ENCODE data around the gene BMPR1A.

Gene BMPR1A

GRCh38 chr10:86725980-86726676 is 30.3 kb upstream of the BMPR1A start:
- Histone ChIP-seq H2AK5ac (ENCODE audit: low read length) (no peak overlapping the region), H2BK120ac (ENCODE audit: low read depth, low read length) (no peak overlapping the region), H2BK5ac (ENCODE audit: low read length) (no peak overlapping the region), H3K4me3 (ENCODE audit: low read length) (no peak overlapping the region), H3K9ac (ENCODE audit: low read length) (no peak overlapping the region), H3K4me1 (ENCODE audit: control insufficient read depth, low read depth, low read length) (peaks cover 4% of the 10 kb centered on the region), H4K8ac (ENCODE audit: low read depth, low read length) (no peak overlapping the region), H4K5ac (ENCODE audit: low read length) (no peak overlapping the region), H3K27me3 (ENCODE audit: insufficient read depth, low read length, poor library complexity) (no peaks in the 10 kb centered on the region), H3K79me2 (ENCODE audit: control insufficient read depth, insufficient read depth, low read length) (no peaks in the 10 kb centered on the region), H3K18ac (ENCODE audit: low read length) (no peak overlapping the region), H3K56ac (ENCODE audit: low read length) (no peak overlapping the region), H3K23ac (ENCODE audit: low read length) (peak overlapping the region; percentile 45), H3K27ac (ENCODE audit: low read depth, low read length) (no peak overlapping the region), H3K36me3 (ENCODE audit: control insufficient read depth, insufficient read depth, low read length) (no peaks in the 10 kb centered on the region), H3K79me1 (ENCODE audit: low read length) (no peaks in the 10 kb centered on the region), H3K4ac (ENCODE audit: low read depth, low read length) (no peak overlapping the region), H3K4me2 (ENCODE audit: low read length) (no peak overlapping the region), H2BK15ac (replicated peaks; ENCODE audit: low read depth) (no peak overlapping the region)
- DNase-seq, result no peak
- WGBS (ENCODE audit: extremely low coverage, insufficient coverage, low lambda C conversion rate), result no CpG with 5 or more reads among the region's 14 CpGs

- Histone ChIP-seq H2BK120ac (ENCODE audit: low read depth, low read length) (no peak overlapping the region), H3K4ac (ENCODE audit: low read depth, low read length) (no peak overlapping the region), H3K4me1 (ENCODE audit: control insufficient read depth, low read depth, low read length) (peaks cover under 1% of the 10 kb centered on the region), H4K5ac (ENCODE audit: low read length) (no peak overlapping the region), H4K8ac (ENCODE audit: low read depth, low read length) (no peak overlapping the region), H3K18ac (ENCODE audit: low read length) (no peak overlapping the region), H2AK5ac (ENCODE audit: low read length) (no peak overlapping the region), H3K27me3 (ENCODE audit: insufficient read depth, low read length, poor library complexity) (no peaks in the 10 kb centered on the region), H3K9ac (ENCODE audit: low read length) (no peak overlapping the region), H3K4me3 (ENCODE audit: low read length) (no peak overlapping the region), H3K27ac (ENCODE audit: low read depth, low read length) (no peak overlapping the region), H3K4me2 (ENCODE audit: low read length) (no peak overlapping the region), H2BK15ac (replicated peaks; ENCODE audit: low read depth) (no peak overlapping the region), H3K79me1 (ENCODE audit: low read length) (no peaks in the 10 kb centered on the region), H2BK5ac (ENCODE audit: low read length) (no peak overlapping the region), H3K36me3 (ENCODE audit: control insufficient read depth, insufficient read depth, low read length) (no peaks in the 10 kb centered on the region), H3K56ac (ENCODE audit: low read length) (no peak overlapping the region), H3K79me2 (ENCODE audit: control insufficient read depth, insufficient read depth, low read length) (no peaks in the 10 kb centered on the region), H3K23ac (ENCODE audit: low read length) (no peak overlapping the region)
- WGBS (ENCODE audit: extremely low coverage, insufficient coverage, low lambda C conversion rate), result no CpG with 5 or more reads among the region's 1 CpG
- no peak for DNase-seq
These were observed 29.8 kb upstream of the BMPR1A start for GRCh38 chr10:86726677-86726999.

- Histone ChIP-seq H2BK5ac (ENCODE audit: low read length) (no peak overlapping the region), H4K8ac (ENCODE audit: low read depth, low read length) (no peak overlapping the region), H3K36me3 (ENCODE audit: control insufficient read depth, insufficient read depth, low read length) (no peaks in the 10 kb centered on the region), H4K5ac (ENCODE audit: low read length) (no peak overlapping the region), H3K18ac (ENCODE audit: low read length) (no peak overlapping the region), H2BK15ac (replicated peaks; ENCODE audit: low read depth) (no peak overlapping the region), H3K4ac (ENCODE audit: low read depth, low read length) (no peak overlapping the region), H3K27me3 (ENCODE audit: insufficient read depth, low read length, poor library complexity) (no peaks in the 10 kb centered on the region), H3K9ac (ENCODE audit: low read length) (no peak overlapping the region), H2BK120ac (ENCODE audit: low read depth, low read length) (no peak overlapping the region), H3K23ac (ENCODE audit: low read length) (no peak overlapping the region), H3K4me1 (ENCODE audit: control insufficient read depth, low read depth, low read length) (no peaks in the 10 kb centered on the region), H3K27ac (ENCODE audit: low read depth, low read length) (no peak overlapping the region), H3K4me2 (ENCODE audit: low read length) (no peak overlapping the region), H3K79me2 (ENCODE audit: control insufficient read depth, insufficient read depth, low read length) (no peaks in the 10 kb centered on the region), H3K56ac (ENCODE audit: low read length) (no peak overlapping the region), H3K4me3 (ENCODE audit: low read length) (no peak overlapping the region), H2AK5ac (ENCODE audit: low read length) (no peak overlapping the region), H3K79me1 (ENCODE audit: low read length) (no peaks in the 10 kb centered on the region)
- DNase-seq, result no peak
- WGBS (ENCODE audit: extremely low coverage, insufficient coverage, low lambda C conversion rate), result no CpG with 5 or more reads among the region's 6 CpGs
These were observed 28.9 kb upstream of the BMPR1A start for GRCh38 chr10:86727470-86727869.

GRCh38 chr10:86728056-86728455 is 28.4 kb upstream of the BMPR1A start:
- no peak overlapping the region for H3K4me2 ChIP-seq (ENCODE audit: low read length)
- no peak overlapping the region for H4K5ac ChIP-seq (ENCODE audit: low read length)
- H3K27me3 ChIP-seq (ENCODE audit: insufficient read depth, low read length, poor library complexity), result no peaks in the 10 kb centered on the region
- H3K27ac ChIP-seq (ENCODE audit: low read depth, low read length), result no peak overlapping the region
- no peak for DNase-seq
- no peaks in the 10 kb centered on the region for H3K4me1 ChIP-seq (ENCODE audit: control insufficient read depth, low read depth, low read length)
- no peaks in the 10 kb centered on the region for H3K79me1 ChIP-seq (ENCODE audit: low read length)
- no peak overlapping the region for H2BK120ac ChIP-seq (ENCODE audit: low read depth, low read length)
- no peak overlapping the region for H2BK15ac ChIP-seq (replicated peaks; ENCODE audit: low read depth)
- H3K4ac ChIP-seq (ENCODE audit: low read depth, low read length), result no peak overlapping the region
- no peak overlapping the region for H2BK5ac ChIP-seq (ENCODE audit: low read length)
- H3K18ac ChIP-seq (ENCODE audit: low read length), result no peak overlapping the region
- H3K36me3 ChIP-seq (ENCODE audit: control insufficient read depth, insufficient read depth, low read length), result no peaks in the 10 kb centered on the region
- WGBS (ENCODE audit: extremely low coverage, insufficient coverage, low lambda C conversion rate), result no CpG with 5 or more reads among the region's 3 CpGs
- no peak overlapping the region for H2AK5ac ChIP-seq (ENCODE audit: low read length)
- peak overlapping the region; percentile 60 for H3K56ac ChIP-seq (ENCODE audit: low read length)
- H3K79me2 ChIP-seq (ENCODE audit: control insufficient read depth, insufficient read depth, low read length), result no peaks in the 10 kb centered on the region
- no peak overlapping the region for H3K9ac ChIP-seq (ENCODE audit: low read length)
- no peak overlapping the region for H3K23ac ChIP-seq (ENCODE audit: low read length)
- H3K4me3 ChIP-seq (ENCODE audit: low read length), result no peak overlapping the region
- H4K8ac ChIP-seq (ENCODE audit: low read depth, low read length), result no peak overlapping the region

GRCh38 chr10:86729677-86730076 is 26.7 kb upstream of the BMPR1A start:
- Histone ChIP-seq H4K5ac (ENCODE audit: low read length) (no peak overlapping the region), H3K4me1 (ENCODE audit: control insufficient read depth, low read depth, low read length) (no peaks in the 10 kb centered on the region), H3K9ac (ENCODE audit: low read length) (no peak overlapping the region), H3K79me2 (ENCODE audit: control insufficient read depth, insufficient read depth, low read length) (no peaks in the 10 kb centered on the region), H4K8ac (ENCODE audit: low read depth, low read length) (no peak overlapping the region), H2AK5ac (ENCODE audit: low read length) (no peak overlapping the region), H3K56ac (ENCODE audit: low read length) (no peak overlapping the region), H3K27me3 (ENCODE audit: insufficient read depth, low read length, poor library complexity) (no peaks in the 10 kb centered on the region), H2BK5ac (ENCODE audit: low read length) (no peak overlapping the region), H2BK120ac (ENCODE audit: low read depth, low read length) (no peak overlapping the region), H3K23ac (ENCODE audit: low read length) (no peak overlapping the region), H3K36me3 (ENCODE audit: control insufficient read depth, insufficient read depth, low read length) (no peaks in the 10 kb centered on the region), H3K18ac (ENCODE audit: low read length) (no peak overlapping the region), H2BK15ac (replicated peaks; ENCODE audit: low read depth) (no peak overlapping the region), H3K4me2 (ENCODE audit: low read length) (no peak overlapping the region), H3K4ac (ENCODE audit: low read depth, low read length) (no peak overlapping the region), H3K27ac (ENCODE audit: low read depth, low read length) (no peak overlapping the region), H3K79me1 (ENCODE audit: low read length) (no peaks in the 10 kb centered on the region), H3K4me3 (ENCODE audit: low read length) (no peak overlapping the region)
- WGBS (ENCODE audit: extremely low coverage, insufficient coverage, low lambda C conversion rate), result no CpG with 5 or more reads among the region's 1 CpG
- no peak for DNase-seq

GRCh38 chr10:86730227-86730626 is 26.2 kb upstream of the BMPR1A start:
- Histone ChIP-seq H3K23ac (ENCODE audit: low read length) (no peak overlapping the region), H3K79me1 (ENCODE audit: low read length) (no peaks in the 10 kb centered on the region), H3K27ac (ENCODE audit: low read depth, low read length) (no peak overlapping the region), H3K4me3 (ENCODE audit: low read length) (no peak overlapping the region), H2AK5ac (ENCODE audit: low read length) (no peak overlapping the region), H2BK15ac (replicated peaks; ENCODE audit: low read depth) (no peak overlapping the region), H3K79me2 (ENCODE audit: control insufficient read depth, insufficient read depth, low read length) (no peaks in the 10 kb centered on the region), H4K5ac (ENCODE audit: low read length) (no peak overlapping the region), H3K9ac (ENCODE audit: low read length) (no peak overlapping the region), H4K8ac (ENCODE audit: low read depth, low read length) (no peak overlapping the region), H2BK120ac (ENCODE audit: low read depth, low read length) (no peak overlapping the region), H3K27me3 (ENCODE audit: insufficient read depth, low read length, poor library complexity) (no peaks in the 10 kb centered on the region), H3K36me3 (ENCODE audit: control insufficient read depth, insufficient read depth, low read length) (no peaks in the 10 kb centered on the region), H2BK5ac (ENCODE audit: low read length) (no peak overlapping the region), H3K56ac (ENCODE audit: low read length) (no peak overlapping the region), H3K4ac (ENCODE audit: low read depth, low read length) (no peak overlapping the region), H3K4me1 (ENCODE audit: control insufficient read depth, low read depth, low read length) (no peaks in the 10 kb centered on the region), H3K4me2 (ENCODE audit: low read length) (no peak overlapping the region), H3K18ac (ENCODE audit: low read length) (no peak overlapping the region)
- no CpG with 5 or more reads among the region's 1 CpG for WGBS (ENCODE audit: extremely low coverage, insufficient coverage, low lambda C conversion rate)
- DNase-seq, result no peak
